Adipocyte (in vitro differentiated cells): ENCODE data around the gene IGSF21.
"Not testable (repeated sequence)": the region's sequence is repeated elsewhere in the genome, so short reads cannot be mapped to it uniquely, and the experiment has no call there.

ENCODE experiments used
- DNase-seq: peaks from one replicate; pipeline ENCODE4 v3.0.0-alpha.2; 2015; ENCODE audit warnings: low read depth
- H3K27me3 ChIP-seq: replicated peaks from 2 replicates; pipeline ENCODE4 v1.7.0; 2013; ENCODE audit warnings: mild to moderate bottlenecking, low read length, moderate library complexity; ENCODE audit not compliant: control insufficient read depth, insufficient read depth
- H3K36me3 ChIP-seq: 2 replicates; pipeline ENCODE4 v1.7.0; 2013; ENCODE audit warnings: low read length, mild to moderate bottlenecking, moderate library complexity; ENCODE audit not compliant: control insufficient read depth, insufficient read depth, severe bottlenecking
- H3K4me1 ChIP-seq: 2 replicates; pipeline ENCODE4 v1.7.0; 2013; ENCODE audit warnings: mild to moderate bottlenecking, low read length, moderate library complexity; ENCODE audit not compliant: control insufficient read depth, insufficient read depth
- H3K4me3 ChIP-seq: 2 replicates; pipeline ENCODE4 v1.7.0; 2013; ENCODE audit warnings: mild to moderate bottlenecking, low read length, moderate library complexity
- H3K9ac ChIP-seq: 2 replicates; pipeline ENCODE4 v1.7.0; 2013; ENCODE audit warnings: mild to moderate bottlenecking, low read length, moderate library complexity
- H3K9me3 ChIP-seq: 2 replicates; pipeline ENCODE4 v1.7.0; 2013; ENCODE audit warnings: mild to moderate bottlenecking, low read length, moderate library complexity; ENCODE audit not compliant: control insufficient read depth

Gene IGSF21

GRCh38 chr1:18353992-18354391 is 246.4 kb downstream of the IGSF21 start:
- Histone ChIP-seq H3K9me3 (no peaks in the 10 kb centered on the region), H3K27me3 (peaks cover 30% of the 10 kb centered on the region), H3K4me3 (no peak overlapping the region), H3K4me1 (no peaks in the 10 kb centered on the region), H3K36me3 (no peaks in the 10 kb centered on the region), H3K9ac (no peak overlapping the region)
- no peak for DNase-seq

GRCh38 chr1:18354612-18355011 is 247.0 kb downstream of the IGSF21 start:
- Histone ChIP-seq H3K27me3 (peaks cover 28% of the 10 kb centered on the region), H3K4me1 (no peaks in the 10 kb centered on the region), H3K4me3 (no peak overlapping the region), H3K9me3 (no peaks in the 10 kb centered on the region), H3K36me3 (no peaks in the 10 kb centered on the region), H3K9ac (no peak overlapping the region)
- no peak for DNase-seq

GRCh38 chr1:18357622-18358230 is 250.1 kb downstream of the IGSF21 start:
- DNase-seq, result no peak
- Histone ChIP-seq H3K9ac (no peak overlapping the region), H3K9me3 (no peaks in the 10 kb centered on the region), H3K4me1 (no peaks in the 10 kb centered on the region), H3K36me3 (no peaks in the 10 kb centered on the region), H3K4me3 (no peak overlapping the region), H3K27me3 (peaks cover 28% of the 10 kb centered on the region)

GRCh38 chr1:18358600-18358999 is 251.0 kb downstream of the IGSF21 start:
- Histone ChIP-seq H3K27me3 (peaks cover 31% of the 10 kb centered on the region), H3K36me3 (no peaks in the 10 kb centered on the region), H3K4me3 (no peak overlapping the region), H3K9ac (no peak overlapping the region), H3K9me3 (no peaks in the 10 kb centered on the region), H3K4me1 (no peaks in the 10 kb centered on the region)
- no peak for DNase-seq

GRCh38 chr1:18360251-18360650 is 252.7 kb downstream of the IGSF21 start:
- H3K27me3 ChIP-seq, result peaks cover 28% of the 10 kb centered on the region
- no peak overlapping the region for H3K4me3 ChIP-seq
- H3K9ac ChIP-seq, result no peak overlapping the region
- no peak for DNase-seq
- no peaks in the 10 kb centered on the region for H3K9me3 ChIP-seq
- no peaks in the 10 kb centered on the region for H3K4me1 ChIP-seq
- H3K36me3 ChIP-seq, result no peaks in the 10 kb centered on the region

GRCh38 chr1:18362150-18362549 is 254.6 kb downstream of the IGSF21 start:
- DNase-seq, result no peak
- Histone ChIP-seq H3K4me3 (no peak overlapping the region), H3K9ac (no peak overlapping the region), H3K9me3 (peaks cover 9% of the 10 kb centered on the region), H3K36me3 (no peaks in the 10 kb centered on the region), H3K27me3 (peaks cover 31% of the 10 kb centered on the region), H3K4me1 (no peaks in the 10 kb centered on the region)

GRCh38 chr1:18363436-18363835 is 255.8 kb downstream of the IGSF21 start:
- H3K4me1 ChIP-seq, result no peaks in the 10 kb centered on the region
- H3K27me3 ChIP-seq, result peaks cover 31% of the 10 kb centered on the region
- H3K9ac ChIP-seq, result no peak overlapping the region
- no peaks in the 10 kb centered on the region for H3K36me3 ChIP-seq
- H3K4me3 ChIP-seq, result no peak overlapping the region
- DNase-seq, result no peak
- H3K9me3 ChIP-seq, result peaks cover 10% of the 10 kb centered on the region

GRCh38 chr1:18365099-18365705 is 257.6 kb downstream of the IGSF21 start:
- H3K4me1 ChIP-seq, result no peaks in the 10 kb centered on the region
- no peak overlapping the region for H3K4me3 ChIP-seq
- H3K36me3 ChIP-seq, result no peaks in the 10 kb centered on the region
- peaks cover 10% of the 10 kb centered on the region for H3K9me3 ChIP-seq
- no peak overlapping the region for H3K9ac ChIP-seq
- no peak for DNase-seq
- peaks cover 19% of the 10 kb centered on the region for H3K27me3 ChIP-seq

GRCh38 chr1:18372505-18372904 is 264.9 kb downstream of the IGSF21 start:
- H3K4me3 ChIP-seq, H3K9ac ChIP-seq, H3K27me3 ChIP-seq, H3K9me3 ChIP-seq, H3K4me1 ChIP-seq, DNase-seq, H3K36me3 ChIP-seq: not testable (repeated sequence)

GRCh38 chr1:18373151-18373550 is 265.6 kb downstream of the IGSF21 start:
- H3K27me3 ChIP-seq, result peaks cover 10% of the 10 kb centered on the region
- H3K9me3 ChIP-seq, result peaks cover 6% of the 10 kb centered on the region
- DNase-seq, result no peak
- no peaks in the 10 kb centered on the region for H3K36me3 ChIP-seq
- H3K4me3 ChIP-seq, result no peak overlapping the region
- H3K9ac ChIP-seq, result no peak overlapping the region
- H3K4me1 ChIP-seq, result no peaks in the 10 kb centered on the region

- no peak for DNase-seq
- Histone ChIP-seq H3K4me3 (no peak overlapping the region), H3K9ac (no peak overlapping the region), H3K36me3 (no peaks in the 10 kb centered on the region), H3K4me1 (no peaks in the 10 kb centered on the region), H3K9me3 (peaks cover 10% of the 10 kb centered on the region), H3K27me3 (peaks cover 10% of the 10 kb centered on the region)
Observed at GRCh38 chr1:18373882-18374493, 266.4 kb downstream of the IGSF21 start.
